NCI-H1105 (cell line): ENCODE results near the gene SF3B6.
A peak's percentile ranks its signal among the peaks of the same experiment; 100 is the strongest.
"Not testable (repeated sequence)": the region's sequence is repeated elsewhere in the genome, so short reads cannot be mapped to it uniquely, and the experiment has no call there.

ENCODE experiments used
- DNase-seq: peaks from one replicate; lab custom pipeline; 2025; lab: John Stamatoyannopoulos, UW

SF3B6 gene

DNA sequence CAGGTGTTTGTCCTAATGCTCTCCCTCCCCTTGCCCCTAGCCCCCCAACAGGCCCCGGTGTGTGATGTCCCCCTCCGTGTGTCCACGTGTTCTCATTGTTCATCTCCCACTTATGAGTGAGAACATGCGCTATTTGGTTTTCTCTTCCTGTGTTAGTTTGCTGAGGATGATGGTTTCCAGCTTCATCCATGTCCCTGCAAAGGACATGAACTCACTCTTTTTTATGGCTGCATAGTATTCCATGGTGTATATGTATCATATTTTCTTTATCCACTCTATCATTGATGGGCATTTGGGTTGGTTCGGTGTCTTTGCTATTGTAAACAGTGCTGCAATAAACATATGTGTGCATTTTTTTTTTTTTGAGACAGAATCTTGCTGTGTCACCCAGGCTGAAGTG is 17.1 kb upstream of the SF3B6 start:
- not testable (repeated sequence) for DNase-seq

DNA sequence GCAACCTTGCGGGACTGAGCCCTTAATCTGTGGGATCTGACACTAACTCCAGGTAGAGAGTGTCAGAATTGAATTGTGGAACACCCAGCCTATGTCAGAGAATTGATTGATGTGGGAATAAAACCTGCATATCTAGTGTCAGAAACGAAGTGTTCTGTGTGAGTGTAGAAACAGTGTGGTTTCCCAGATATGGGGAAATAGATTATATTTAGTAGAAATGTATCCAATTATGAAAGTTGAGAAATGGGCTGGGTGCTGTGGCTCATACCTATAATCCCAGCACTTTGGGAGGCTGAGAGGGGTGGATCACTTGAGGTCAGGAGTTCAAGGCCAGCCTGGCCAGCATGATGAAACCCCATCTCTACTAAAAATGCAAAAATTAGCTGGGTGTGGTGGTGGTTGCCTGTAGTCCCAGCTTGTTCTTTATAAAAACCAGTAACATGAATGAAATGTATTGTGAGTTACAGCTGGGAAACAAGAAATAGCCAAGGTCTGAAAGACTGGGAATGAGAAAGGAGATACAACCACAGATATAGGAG is 12.8 kb upstream of the SF3B6 start:
- DNase-seq = no peak

DNA sequence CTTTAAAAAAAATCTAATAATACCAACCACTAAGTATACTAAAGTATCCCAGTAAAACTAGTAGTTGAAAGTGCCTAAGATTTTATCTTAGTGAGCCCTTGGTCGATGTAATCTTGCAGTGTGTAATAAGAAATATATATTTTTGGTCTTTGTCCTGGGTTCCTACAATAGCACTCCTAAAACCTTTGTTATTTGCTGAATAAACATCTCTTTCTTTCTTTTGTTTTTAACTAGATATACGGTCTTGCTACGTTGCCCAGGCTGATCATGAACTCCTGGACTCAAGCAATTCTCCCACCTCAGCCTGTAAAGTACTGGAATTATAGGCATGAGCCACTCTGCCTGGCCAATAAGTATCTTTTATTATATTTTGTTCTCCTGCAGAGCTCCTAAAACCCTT is 10.9 kb upstream of the SF3B6 start:
- DNase-seq = no peak

DNA sequence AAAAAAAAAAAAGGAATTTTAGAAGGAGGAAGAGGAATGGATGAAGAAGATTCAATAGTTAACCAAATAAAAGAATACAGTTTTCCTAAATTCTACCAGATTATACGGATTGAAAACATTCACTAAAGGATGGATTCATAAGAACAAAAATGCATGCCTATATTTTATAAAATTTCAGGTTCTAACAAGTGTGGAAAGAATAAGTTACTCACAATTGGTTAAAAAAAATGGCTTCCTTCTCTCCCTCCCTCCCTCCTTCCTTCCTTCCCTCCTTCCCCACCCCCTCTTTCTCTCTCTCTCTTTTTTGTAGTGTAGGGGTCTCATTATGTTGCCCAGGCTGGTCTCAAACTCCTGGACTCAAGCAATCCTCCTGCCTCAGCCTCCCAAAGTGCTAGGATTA is 10.1 kb upstream of the SF3B6 start:
- no peak for DNase-seq

DNA sequence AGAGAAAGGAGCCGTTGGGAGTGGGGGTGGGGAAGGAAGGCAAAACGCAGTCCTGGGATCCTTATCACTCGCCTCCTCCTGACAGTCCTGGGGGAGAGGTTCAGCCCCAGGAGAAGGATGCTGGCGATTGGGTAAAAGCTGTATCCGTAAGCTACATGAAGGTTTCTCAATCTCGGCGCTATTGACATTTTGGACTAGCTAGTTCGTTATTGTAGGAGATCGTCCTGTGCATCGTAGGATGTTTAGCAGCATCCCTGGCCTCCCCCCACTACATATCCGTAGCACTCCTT is 9.0 kb upstream of the SF3B6 start:
- no peak for DNase-seq

DNA sequence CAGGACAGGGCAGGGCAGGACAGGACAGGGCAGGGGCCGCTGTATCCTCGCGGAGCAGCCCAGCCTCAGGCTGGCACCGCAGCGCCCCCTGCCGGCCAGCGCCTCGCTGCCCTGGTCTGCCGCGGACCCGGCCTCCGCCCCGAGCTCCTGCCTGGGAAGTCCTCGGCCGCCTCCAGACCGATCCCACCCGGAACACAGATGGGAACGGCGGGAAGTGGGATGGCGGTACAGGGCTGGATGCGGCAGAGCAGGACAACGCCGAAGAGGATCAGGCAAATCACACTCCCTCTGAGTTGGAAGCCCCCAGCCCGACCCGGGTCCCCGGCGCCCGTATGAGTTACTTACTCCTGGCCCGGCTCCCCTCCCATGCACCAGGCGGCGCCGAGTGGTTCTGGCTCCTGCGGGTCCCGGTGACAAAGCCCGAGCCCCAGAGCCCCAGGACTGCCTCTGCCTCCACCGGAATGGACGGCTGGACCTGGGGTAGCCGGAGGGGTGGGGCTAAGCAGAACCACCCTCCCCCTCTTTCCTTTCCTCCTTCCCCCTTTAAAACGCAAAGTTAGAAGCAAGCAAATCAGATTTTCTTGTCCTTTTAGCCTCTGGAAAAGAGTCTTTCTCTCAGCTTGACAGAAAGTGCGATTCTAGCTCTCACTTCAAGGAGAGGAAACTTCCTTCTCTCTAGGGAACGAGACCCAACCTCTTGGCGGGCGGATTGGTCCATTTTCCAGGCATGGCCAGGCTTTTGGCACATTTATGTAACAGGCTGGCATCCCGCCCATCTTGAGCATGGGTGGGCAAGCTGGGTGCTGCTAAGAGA is 8.5 kb upstream of the SF3B6 start, which contains the start of gene TP53I3:
TSS of gene TP53I3 (minus strand) at position 449 of the 814 bp plus-strand sequence. CDS start 508 bp downstream, outside the sequence.
- peak; percentile 83 for DNase-seq

GRCh38 chr2:24083567-24084385 is 7.7 kb upstream of the SF3B6 start:
- DNase-seq = peak; percentile 78

- no peak for DNase-seq
These were observed 6.9 kb upstream of the SF3B6 start for GRCh38 chr2:24082787-24083566.

DNA sequence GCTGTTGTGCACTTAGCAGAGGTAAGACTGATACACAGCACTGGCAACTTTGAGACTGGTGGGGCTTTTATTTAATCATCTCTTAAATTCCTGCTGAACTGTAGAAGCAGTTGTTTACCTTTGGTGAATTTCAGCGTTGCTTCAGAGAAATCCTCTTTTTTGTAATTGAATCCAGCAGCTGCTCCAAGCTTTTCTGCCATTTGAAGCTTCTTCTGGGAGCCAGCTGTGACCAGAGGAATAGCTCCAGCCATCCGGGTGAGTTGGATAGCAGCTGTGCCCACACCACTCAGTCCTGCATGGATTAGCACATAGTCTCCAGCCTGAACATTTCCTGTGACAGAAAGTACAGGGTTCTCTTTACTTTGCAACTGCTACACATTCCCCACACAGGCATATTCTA is 4.6 kb upstream of the SF3B6 start:
- DNase-seq = no peak

DNA sequence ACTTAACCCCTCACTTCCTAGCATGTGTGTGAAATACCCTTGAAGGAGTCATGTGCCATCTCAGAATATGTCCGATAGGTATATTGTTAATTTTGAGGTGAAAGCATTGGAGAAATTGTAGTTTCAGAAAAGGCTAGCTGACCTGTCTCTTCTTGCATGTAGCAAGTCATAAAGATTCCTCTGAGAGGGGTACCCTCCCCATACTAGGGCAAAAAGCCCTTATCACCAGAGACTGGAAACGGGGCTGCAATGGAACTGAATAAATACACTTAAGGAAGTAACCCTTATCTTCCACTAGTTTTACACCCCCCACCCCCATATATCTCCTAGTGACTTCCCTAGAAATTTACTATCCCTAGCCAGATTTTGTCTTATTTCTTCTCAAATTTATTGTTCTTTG is 1.8 kb upstream of the SF3B6 start:
- no peak for DNase-seq

- DNase-seq = no peak
These were observed 1.4 kb upstream of the SF3B6 start for GRCh38 chr2:24077535-24077877.

DNA sequence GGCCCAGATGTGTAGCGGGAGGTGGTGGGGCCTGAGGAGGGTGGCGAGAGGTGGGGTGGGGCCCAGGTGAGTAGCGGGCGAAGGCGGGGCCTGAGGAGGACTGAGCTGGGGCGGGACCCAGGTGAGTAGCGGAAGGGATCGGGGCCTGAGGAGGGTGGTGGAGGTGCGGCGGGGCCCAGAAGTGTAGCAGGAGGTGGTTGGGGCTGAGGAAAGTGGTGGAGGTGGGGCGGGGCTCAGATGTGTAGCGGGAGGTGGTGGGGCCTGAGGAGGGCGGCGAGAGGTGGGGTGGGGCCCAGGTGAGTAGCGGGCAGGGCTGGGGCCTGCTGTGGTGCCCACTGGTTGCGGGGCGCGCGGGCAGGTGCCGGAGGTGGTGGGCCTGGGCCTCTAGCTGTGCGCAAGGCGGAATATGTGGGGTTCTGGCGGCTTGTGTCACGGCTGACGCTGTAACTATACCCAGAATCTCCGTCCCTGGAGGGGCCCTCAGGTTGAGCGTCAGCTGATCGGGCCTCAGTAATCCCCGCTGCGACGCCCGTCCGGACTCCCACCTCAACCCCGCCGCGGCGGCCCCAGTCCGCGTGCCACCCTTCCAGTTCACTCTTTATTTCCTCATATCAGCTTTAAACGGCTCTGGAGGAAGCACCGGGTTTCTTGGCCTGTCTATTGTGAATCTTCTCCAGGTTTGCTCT is 866 bp upstream of the SF3B6 start:
- no peak for DNase-seq

DNA sequence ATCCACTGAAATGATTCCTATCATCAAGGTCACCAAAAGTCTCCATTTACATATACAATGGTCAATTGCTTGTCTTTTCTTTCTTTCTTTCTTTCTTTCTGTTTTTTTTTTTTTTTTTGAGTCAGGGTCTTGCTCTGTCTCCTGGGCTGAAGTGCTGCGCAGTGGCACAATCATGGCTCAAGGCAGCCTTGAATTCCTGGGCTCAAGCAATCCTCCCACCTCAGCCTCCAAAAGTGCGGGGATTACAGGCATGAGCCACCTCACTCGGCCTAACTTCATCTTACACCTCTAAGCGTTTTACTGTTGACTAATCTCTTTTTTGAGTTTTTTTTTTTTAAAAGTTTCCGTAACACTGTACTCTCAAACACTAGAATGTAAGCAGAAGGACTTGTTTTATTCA is 867 bp downstream of the SF3B6 start:
- DNase-seq = no peak

GRCh38 chr2:24073816-24074215 is 2.3 kb downstream of the SF3B6 start:
- DNase-seq = no peak

DNA sequence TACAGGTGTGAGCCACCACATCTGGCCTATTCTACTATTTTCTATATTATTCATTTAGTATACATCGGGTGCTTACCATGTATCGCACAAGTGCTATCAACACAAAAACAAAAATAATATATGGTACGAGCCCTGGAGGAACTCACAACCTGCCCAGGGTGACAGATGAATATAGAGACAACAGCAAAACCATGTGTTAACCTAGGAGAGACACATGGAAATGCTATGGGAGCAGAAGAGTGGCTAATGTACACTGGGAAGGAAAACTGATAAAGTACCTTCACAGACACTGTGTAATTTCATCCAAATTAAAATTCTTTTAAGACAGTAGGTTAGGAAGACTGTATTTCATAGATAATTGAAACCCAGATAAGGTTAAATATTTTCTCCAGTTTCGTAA is 3.9 kb downstream of the SF3B6 start:
- DNase-seq = no peak

GRCh38 chr2:24065341-24065740 is 10.8 kb downstream of the SF3B6 start:
- no peak for DNase-seq

DNA sequence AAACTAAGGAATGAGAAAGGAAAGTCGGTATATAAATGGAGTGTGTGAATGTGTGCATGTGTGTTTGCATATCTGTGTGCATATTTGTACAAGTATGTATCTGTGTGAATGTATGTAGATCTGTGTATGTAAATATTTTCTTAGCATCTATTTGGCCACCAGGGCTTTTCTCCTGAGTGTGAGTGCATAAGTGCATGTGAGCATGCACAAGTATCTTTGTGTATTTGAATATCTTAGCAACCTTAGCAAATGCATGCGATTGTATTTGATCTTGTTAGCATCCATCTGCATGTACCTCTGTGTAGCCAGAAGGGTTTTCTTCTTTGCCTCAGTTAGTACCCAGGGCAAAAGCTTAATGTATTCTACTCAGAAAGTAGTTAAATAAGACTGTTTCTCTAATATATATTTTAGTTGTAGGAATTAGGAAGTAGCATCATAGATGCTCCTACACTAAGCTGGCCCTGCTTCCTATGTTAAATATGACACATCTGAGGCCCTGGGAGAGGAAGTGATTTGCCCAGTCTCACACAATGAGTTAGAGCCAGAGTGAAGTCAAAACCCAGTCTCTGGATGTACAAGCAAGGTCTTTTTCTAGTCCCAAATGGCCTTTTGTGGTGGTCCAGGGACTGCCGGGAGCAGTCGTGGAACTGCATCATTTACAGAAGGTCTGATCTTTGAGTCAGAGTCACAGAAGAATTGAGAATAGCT is 17.4 kb downstream of the SF3B6 start:
- no peak for DNase-seq

DNA sequence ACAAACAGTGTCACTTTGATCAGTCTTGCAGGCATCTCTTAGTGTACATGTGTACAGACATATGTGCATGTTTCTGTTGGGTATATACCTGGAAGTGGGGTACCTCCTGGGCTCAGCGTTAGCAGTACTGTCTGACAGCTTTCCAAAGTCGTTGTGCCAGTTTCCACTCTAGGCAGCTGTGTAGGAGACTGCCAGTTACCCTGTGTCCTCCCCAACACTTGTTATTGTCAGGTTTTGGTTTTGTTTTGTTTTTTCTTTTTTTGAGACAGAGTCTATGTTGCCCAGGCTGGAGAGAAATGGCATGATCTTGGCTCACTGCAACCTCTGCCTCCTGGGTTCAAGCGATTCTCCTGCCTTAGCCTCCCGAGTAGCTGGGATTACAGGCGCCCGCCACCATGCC is 20.4 kb downstream of the SF3B6 start:
- no peak for DNase-seq

DNA sequence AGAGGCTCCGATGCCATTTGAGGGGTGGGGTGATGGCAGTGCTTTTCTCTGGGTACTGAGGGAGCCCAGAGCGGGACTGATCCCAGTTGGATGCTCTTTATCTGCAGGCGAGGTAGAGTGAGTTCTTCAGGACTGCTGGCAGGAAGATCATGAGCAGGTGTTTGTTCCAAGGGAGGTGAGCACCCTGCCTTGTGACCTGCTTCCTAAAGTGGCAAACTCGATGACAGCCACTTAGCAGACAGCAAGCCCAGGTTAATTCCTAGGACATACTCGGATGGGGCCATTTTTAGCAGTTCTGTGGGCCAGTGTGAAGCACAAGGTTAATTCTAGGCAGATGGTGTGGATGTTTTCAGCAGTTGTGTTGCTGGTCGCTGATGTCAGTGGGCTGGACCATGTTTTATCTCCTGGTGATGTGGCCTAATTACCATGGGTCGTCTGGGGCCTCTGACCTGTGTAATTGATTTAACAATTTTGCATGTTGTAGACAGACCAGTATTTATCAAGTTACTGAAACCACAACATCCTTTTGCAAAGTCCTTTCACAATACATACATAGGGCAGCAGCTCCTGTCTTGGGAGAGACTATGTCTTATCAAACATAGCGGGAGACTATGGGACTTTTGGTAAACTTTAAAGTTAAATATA is 21.6 kb downstream of the SF3B6 start:
- DNase-seq = no peak

GRCh38 chr2:24052951-24053350 is 23.2 kb downstream of the SF3B6 start:
- no peak for DNase-seq

DNA sequence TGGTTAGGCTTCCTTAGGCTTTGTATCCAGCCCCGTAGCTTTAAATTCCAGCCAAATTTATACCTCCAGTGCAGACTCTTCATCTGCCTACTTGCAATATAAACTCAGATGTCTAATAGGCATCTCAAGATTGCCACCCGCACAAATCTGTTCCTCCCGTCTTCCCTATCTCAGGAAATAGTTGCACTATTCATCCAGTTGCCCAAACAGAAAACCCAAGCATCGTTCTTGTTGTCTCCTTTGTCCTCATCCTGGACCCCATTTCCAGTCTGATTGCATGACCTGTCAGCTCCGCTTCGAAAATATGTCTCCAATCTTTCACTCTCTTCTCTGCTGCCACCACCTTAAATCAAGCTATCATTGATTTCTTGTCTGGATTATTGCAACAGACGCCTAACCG is 24.3 kb downstream of the SF3B6 start:
- no peak for DNase-seq
